ENCODE results near the gene RAB44. TPM values are rescaled to one million over a fixed set of nuclear protein-coding genes. Genes with fewer than 3 reads are reported as not detected.

RAB44 gene
- total and polyA plus RNA-seq, 9 of the 15 experiments (the other 6 are each of a cell fraction or from before 2014, with no cell fraction given) = not detected

GRCh38 chr6:36649086-36649485, 48.5 kb upstream of the RAB44 start (continued):
- TF ChIP-seq BRD9 (IDR thresholded peaks at IDR 0.05; ENCODE audit: low read depth, partially characterized antibody) = no peak

GRCh38 chr6:36649701-36650484, 47.7 kb upstream of the RAB44 start:
- Histone ChIP-seq H3K27ac (ENCODE audit: extremely low read depth, low read depth, low read length) (no peak overlapping the region), H3K9me3 (replicated peaks; ENCODE audit: control insufficient read depth, insufficient read depth, low read depth, low read length) (no peaks in the 10 kb centered on the region), H2AFZ (ENCODE audit: low read depth, low read length) (no peak overlapping the region), H3K27me3 (ENCODE audit: control insufficient read depth in 2 of 2, insufficient read depth in 2 of 2, low read length in 2 of 2) (peaks cover 50 to 57% of the 10 kb centered on the region in 2 experiments), H3K9ac (ENCODE audit: insufficient read depth in 1 of 2, low read depth in 2 of 2, low read length in 2 of 2) (no peak overlapping the region), H3K4me2 (ENCODE audit: insufficient read depth, low read length) (peak overlapping the region; percentile 54; the same call in 1 of the 2 replicates), H3K9me1 (ENCODE audit: control insufficient read depth, insufficient read depth, low read length) (no peaks in the 10 kb centered on the region), H3K4me3 (no peak overlapping the region), H3K79me2 (ENCODE audit: control insufficient read depth, insufficient read depth, low read length) (no peaks in the 10 kb centered on the region), H3K4me1 (replicated peaks in 1 of 2; ENCODE audit: control insufficient read depth in 2 of 2, insufficient read depth in 2 of 2, low read length in 2 of 2) (peaks cover 0 to 16% of the 10 kb centered on the region in 2 experiments; a peak in 3 of 5 replicates), H4K20me1 (replicated peaks; ENCODE audit: control insufficient read depth, insufficient read depth, low read length) (no peaks in the 10 kb centered on the region), H3K36me3 (ENCODE audit: control insufficient read depth, insufficient read depth, low read length) (no peaks in the 10 kb centered on the region)
- DNase-seq (ENCODE audit: extremely low read depth in 1 of 4, low spot score in 3 of 4) (no peak), ATAC-seq (peak; percentile 34), FAIRE-seq (peak; percentile 48)
- WGBS (ENCODE audit: insufficient coverage, low coverage, missing lambda C conversion rate) = 16% methylated on average over 13 of the region's 13 CpGs
- ChIA-PET CTCF (ENCODE audit: low intra/inter-chr PET ratio) (no interaction called here), POLR2A (interaction anchor here (0.7 to 1.5 kb wide), 7 partner anchors 14 to 572 kb away, joined by 3 to 4 read pairs (median 3); no protein-coding TSS in a partner anchor)
- no TSS peak for BruUV-seq (replicated peaks)
- in situ Hi-C loops (cut with MboI) = no loop called here
- intact Hi-C loops (cut with micrococcal nuclease) = no loop called here
- peak; percentile 38; the same call in 1 of the 2 replicates for TF ChIP-seq CREM (IDR thresholded peaks at IDR 0.05; ENCODE audit: low read depth)
- 0 out of 2 replicates have a peak, but pooled peaks have one; percentile 32 for TF ChIP-seq ZEB2 (IDR thresholded peaks at IDR 0.05)
- peak; percentile 42; the same call in 1 of the 2 replicates for TF ChIP-seq CXXC5 (CRISPR knock-in tag; IDR thresholded peaks at IDR 0.05)
- TF ChIP-seq NR1H2 (CRISPR knock-in tag; IDR thresholded peaks at IDR 0.05) = 0 out of 2 replicates have a peak, but pooled peaks have one; percentile 45
- TF ChIP-seq ELK1 (CRISPR knock-in tag; IDR thresholded peaks at IDR 0.05) = no peak
- 0 out of 2 replicates have a peak, but pooled peaks have one; percentile 38 for TF ChIP-seq ZBTB9 (CRISPR knock-in tag; IDR thresholded peaks at IDR 0.05)
- peak; percentile 65 for TF ChIP-seq NFE2 (IDR thresholded peaks at IDR 0.05; ENCODE audit: low read depth)
- peak; percentile 71 for TF ChIP-seq JUND (IDR thresholded peaks at IDR 0.05; ENCODE audit: borderline replicate concordance, low read depth, low read length)
- TF ChIP-seq JUND (tag; IDR thresholded peaks at IDR 0.05; ENCODE audit: borderline replicate concordance, low read depth, low read length) = peak; percentile 55; the same call in 2 of the 3 replicates
- TF ChIP-seq ZNF766 (CRISPR knock-in tag; conservative IDR thresholded peaks at IDR 0.05) = peak; percentile 45; the same call in 1 of the 2 replicates
- no peak for TF ChIP-seq DPF2 (IDR thresholded peaks at IDR 0.05)

Measured in K562 (cell line).